ENCODE measurements around the gene TRIM52.

Gene TRIM52

DNA sequence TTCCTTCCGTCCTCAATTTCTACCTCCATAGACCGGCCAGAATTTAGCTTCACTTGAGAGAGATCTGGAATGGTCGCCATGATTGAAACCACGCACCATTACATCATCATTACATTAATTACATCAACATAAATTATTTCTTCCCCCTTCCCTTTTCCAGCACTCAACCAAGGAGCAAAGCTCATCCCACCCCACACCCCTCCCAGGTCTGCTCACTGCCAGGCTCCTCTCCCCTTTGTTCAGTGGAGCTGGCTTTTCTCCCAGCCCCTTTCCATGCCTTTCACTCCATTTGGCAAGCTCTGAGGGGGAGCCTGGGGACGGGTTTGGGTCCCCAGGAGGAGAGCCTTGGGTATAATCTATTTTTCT lies 25.6 kb downstream of the TRIM52 start (continued):
- TF ChIP-seq, protein P1, sequence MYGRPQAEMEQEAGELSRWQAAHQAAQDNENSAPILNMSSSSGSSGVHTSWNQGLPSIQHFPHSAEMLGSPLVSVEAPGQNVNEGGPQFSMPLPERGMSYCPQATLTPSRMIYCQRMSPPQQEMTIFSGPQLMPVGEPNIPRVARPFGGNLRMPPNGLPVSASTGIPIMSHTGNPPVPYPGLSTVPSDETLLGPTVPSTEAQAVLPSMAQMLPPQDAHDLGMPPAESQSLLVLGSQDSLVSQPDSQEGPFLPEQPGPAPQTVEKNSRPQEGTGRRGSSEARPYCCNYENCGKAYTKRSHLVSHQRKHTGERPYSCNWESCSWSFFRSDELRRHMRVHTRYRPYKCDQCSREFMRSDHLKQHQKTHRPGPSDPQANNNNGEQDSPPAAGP (tag by site-specific recombination; IDR thresholded peaks at IDR 0.05): 0 out of 2 replicates have a peak, but pooled peaks have one; percentile 39
- TF ChIP-seq GLIS2 (tag by site-specific recombination; IDR thresholded peaks at IDR 0.05): no peak
- TF ChIP-seq ZNF660 (tag by site-specific recombination; IDR thresholded peaks at IDR 0.05): peak; percentile 49; the same call in 1 of the 2 replicates
- TF ChIP-seq ZBTB21 (tag by site-specific recombination; IDR thresholded peaks at IDR 0.05): peak; percentile 65; the same call in 1 of the 2 replicates
- peak; percentile 85 for TF ChIP-seq PRDM1 (tag by site-specific recombination; IDR thresholded peaks at IDR 0.05)
- TF ChIP-seq, protein P2, sequence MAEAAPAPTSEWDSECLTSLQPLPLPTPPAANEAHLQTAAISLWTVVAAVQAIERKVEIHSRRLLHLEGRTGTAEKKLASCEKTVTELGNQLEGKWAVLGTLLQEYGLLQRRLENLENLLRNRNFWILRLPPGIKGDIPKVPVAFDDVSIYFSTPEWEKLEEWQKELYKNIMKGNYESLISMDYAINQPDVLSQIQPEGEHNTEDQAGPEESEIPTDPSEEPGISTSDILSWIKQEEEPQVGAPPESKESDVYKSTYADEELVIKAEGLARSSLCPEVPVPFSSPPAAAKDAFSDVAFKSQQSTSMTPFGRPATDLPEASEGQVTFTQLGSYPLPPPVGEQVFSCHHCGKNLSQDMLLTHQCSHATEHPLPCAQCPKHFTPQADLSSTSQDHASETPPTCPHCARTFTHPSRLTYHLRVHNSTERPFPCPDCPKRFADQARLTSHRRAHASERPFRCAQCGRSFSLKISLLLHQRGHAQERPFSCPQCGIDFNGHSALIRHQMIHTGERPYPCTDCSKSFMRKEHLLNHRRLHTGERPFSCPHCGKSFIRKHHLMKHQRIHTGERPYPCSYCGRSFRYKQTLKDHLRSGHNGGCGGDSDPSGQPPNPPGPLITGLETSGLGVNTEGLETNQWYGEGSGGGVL (tag by site-specific recombination; IDR thresholded peaks at IDR 0.05): peak; percentile 90
- TF ChIP-seq ZNF221 (tag by site-specific recombination; IDR thresholded peaks at IDR 0.05; ENCODE audit: borderline replicate concordance): no peak
- TF ChIP-seq, protein P3, sequence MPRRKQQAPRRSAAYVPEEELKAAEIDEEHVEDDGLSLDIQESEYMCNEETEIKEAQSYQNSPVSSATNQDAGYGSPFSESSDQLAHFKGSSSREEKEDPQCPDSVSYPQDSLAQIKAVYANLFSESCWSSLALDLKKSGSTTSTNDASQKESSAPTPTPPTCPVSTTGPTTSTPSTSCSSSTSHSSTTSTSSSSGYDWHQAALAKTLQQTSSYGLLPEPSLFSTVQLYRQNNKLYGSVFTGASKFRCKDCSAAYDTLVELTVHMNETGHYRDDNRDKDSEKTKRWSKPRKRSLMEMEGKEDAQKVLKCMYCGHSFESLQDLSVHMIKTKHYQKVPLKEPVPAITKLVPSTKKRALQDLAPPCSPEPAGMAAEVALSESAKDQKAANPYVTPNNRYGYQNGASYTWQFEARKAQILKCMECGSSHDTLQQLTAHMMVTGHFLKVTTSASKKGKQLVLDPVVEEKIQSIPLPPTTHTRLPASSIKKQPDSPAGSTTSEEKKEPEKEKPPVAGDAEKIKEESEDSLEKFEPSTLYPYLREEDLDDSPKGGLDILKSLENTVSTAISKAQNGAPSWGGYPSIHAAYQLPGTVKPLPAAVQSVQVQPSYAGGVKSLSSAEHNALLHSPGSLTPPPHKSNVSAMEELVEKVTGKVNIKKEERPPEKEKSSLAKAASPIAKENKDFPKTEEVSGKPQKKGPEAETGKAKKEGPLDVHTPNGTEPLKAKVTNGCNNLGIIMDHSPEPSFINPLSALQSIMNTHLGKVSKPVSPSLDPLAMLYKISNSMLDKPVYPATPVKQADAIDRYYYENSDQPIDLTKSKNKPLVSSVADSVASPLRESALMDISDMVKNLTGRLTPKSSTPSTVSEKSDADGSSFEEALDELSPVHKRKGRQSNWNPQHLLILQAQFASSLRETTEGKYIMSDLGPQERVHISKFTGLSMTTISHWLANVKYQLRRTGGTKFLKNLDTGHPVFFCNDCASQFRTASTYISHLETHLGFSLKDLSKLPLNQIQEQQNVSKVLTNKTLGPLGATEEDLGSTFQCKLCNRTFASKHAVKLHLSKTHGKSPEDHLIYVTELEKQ (tag by site-specific recombination; IDR thresholded peaks at IDR 0.05; ENCODE audit: borderline replicate concordance): no peak
- no peak for TF ChIP-seq ZNF560 (tag by site-specific recombination; IDR thresholded peaks at IDR 0.05; ENCODE audit: borderline replicate concordance)

DNA sequence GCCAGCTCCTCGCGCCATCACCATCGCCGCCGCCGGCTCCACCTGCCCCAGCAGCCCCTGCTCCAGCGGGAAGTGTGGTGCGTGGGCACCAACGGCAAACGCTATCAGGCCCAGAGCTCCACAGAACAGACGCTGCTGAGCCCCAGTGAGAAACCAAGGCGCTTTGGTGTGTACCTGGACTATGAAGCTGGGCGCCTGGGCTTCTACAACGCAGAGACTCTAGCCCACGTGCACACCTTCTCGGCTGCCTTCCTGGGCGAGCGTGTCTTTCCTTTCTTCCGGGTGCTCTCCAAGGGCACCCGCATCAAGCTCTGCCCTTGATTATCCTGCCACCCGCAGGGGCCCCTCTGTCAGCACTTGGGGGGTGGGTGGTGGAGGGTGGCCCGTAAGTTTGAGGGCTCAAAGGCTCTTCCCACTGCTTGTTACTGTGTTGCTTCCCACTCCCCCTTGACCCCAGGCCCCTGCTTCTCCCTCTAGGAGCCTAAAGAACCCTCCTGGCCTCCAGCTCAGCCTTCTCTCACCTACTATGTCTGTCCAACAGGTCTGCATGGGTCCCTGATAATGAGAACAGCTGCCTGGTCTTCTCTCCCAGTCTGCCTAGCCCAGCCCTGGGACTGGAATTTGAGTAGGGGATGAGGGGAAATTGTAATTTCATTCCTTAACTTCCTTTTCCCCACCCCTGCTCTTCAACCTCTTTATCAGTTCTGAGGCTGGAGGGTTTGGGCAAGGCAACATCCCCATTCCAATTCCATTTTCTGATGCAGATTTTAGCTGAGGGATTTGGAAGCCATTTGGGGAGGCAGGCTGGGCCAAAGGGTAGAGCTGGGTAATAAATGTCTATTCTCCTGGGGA lies 26.3 kb downstream of the TRIM52 start:
- Histone ChIP-seq H3K36me3 (ENCODE audit: control insufficient read depth in 2 of 2, insufficient read depth in 1 of 2, low read length in 2 of 2) (peaks cover 24 to 89% of the 10 kb centered on the region in 2 experiments), H3K4me1 (ENCODE audit: control insufficient read depth, insufficient read depth, low read length) (no peaks in the 10 kb centered on the region), H3K9me3 (ENCODE audit: control insufficient read depth, insufficient read depth, low read depth, low read length) (no peaks in the 10 kb centered on the region), H3K27ac (ENCODE audit: extremely low read depth, low read depth, low read length) (no peak overlapping the region), H3K4me3 (ENCODE audit: low read depth, low read length) (no peak overlapping the region)
- POLR2A ChIA-PET: interaction anchor here (0.9 to 5.0 kb wide), 6 partner anchors 9 to 43 kb away, joined by 3 to 49 read pairs (median 11); partner anchors contain the start of genes RACK1, TRIM41, TRIM52 and TRIM7
- CTCF ChIA-PET: no interaction called here
- TF ChIP-seq GLIS2 (tag by site-specific recombination; IDR thresholded peaks at IDR 0.05) (peak; percentile 58), ZNF549 (tag by site-specific recombination; IDR thresholded peaks at IDR 0.05) (no peak), REPIN1 (tag by site-specific recombination; IDR thresholded peaks at IDR 0.05; ENCODE audit: low read depth) (no peak), ZBTB7A (tag by site-specific recombination; IDR thresholded peaks at IDR 0.05; ENCODE audit: low read depth) (no peak), ZSCAN23 (tag by site-specific recombination; IDR thresholded peaks at IDR 0.05) (no peak), ZFP3 (tag by site-specific recombination; IDR thresholded peaks at IDR 0.05; ENCODE audit: low read depth) (no peak), ZNF529 (tag by site-specific recombination; IDR thresholded peaks at IDR 0.05; ENCODE audit: insufficient replicate concordance) (no peak), GLI4 (tag by site-specific recombination; IDR thresholded peaks at IDR 0.05) (no peak), ZBTB20 (tag by site-specific recombination; IDR thresholded peaks at IDR 0.05) (peak; percentile 35), ZNF133 (tag by site-specific recombination; IDR thresholded peaks at IDR 0.05) (no peak), ZNF768 (tag by site-specific recombination; IDR thresholded peaks at IDR 0.05) (no peak)
- TF ChIP-seq, protein P4, sequence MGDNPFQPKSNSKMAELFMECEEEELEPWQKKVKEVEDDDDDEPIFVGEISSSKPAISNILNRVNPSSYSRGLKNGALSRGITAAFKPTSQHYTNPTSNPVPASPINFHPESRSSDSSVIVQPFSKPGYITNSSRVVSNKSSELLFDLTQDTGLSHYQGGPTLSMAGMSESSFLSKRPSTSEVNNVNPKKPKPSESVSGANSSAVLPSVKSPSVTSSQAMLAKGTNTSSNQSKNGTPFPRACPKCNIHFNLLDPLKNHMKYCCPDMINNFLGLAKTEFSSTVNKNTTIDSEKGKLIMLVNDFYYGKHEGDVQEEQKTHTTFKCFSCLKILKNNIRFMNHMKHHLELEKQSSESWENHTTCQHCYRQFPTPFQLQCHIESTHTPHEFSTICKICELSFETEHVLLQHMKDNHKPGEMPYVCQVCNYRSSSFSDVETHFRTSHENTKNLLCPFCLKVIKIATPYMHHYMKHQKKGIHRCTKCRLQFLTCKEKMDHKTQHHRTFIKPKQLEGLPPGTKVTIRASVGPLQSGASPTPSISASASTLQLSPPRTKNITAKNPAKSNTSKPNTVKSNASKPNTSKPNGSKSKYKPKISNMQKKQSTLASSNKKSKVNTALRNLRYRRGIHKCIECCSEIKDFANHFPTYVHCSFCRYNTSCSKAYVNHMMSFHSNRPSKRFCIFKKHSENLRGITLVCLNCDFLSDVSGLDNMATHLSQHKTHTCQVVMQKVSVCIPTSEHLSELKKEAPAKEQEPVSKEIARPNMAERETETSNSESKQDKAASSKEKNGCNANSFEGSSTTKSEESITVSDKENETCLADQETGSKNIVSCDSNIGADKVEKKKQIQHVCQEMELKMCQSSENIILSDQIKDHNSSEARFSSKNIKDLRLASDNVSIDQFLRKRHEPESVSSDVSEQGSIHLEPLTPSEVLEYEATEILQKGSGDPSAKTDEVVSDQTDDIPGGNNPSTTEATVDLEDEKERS (tag by site-specific recombination; IDR thresholded peaks at IDR 0.05): no peak
- TF ChIP-seq, protein P5, sequence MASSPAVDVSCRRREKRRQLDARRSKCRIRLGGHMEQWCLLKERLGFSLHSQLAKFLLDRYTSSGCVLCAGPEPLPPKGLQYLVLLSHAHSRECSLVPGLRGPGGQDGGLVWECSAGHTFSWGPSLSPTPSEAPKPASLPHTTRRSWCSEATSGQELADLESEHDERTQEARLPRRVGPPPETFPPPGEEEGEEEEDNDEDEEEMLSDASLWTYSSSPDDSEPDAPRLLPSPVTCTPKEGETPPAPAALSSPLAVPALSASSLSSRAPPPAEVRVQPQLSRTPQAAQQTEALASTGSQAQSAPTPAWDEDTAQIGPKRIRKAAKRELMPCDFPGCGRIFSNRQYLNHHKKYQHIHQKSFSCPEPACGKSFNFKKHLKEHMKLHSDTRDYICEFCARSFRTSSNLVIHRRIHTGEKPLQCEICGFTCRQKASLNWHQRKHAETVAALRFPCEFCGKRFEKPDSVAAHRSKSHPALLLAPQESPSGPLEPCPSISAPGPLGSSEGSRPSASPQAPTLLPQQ (tag by site-specific recombination; IDR thresholded peaks at IDR 0.05): no peak
- TF ChIP-seq, protein P6, sequence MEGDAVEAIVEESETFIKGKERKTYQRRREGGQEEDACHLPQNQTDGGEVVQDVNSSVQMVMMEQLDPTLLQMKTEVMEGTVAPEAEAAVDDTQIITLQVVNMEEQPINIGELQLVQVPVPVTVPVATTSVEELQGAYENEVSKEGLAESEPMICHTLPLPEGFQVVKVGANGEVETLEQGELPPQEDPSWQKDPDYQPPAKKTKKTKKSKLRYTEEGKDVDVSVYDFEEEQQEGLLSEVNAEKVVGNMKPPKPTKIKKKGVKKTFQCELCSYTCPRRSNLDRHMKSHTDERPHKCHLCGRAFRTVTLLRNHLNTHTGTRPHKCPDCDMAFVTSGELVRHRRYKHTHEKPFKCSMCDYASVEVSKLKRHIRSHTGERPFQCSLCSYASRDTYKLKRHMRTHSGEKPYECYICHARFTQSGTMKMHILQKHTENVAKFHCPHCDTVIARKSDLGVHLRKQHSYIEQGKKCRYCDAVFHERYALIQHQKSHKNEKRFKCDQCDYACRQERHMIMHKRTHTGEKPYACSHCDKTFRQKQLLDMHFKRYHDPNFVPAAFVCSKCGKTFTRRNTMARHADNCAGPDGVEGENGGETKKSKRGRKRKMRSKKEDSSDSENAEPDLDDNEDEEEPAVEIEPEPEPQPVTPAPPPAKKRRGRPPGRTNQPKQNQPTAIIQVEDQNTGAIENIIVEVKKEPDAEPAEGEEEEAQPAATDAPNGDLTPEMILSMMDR (tag by site-specific recombination; IDR thresholded peaks at IDR 0.05): no peak
